HG02642 (cell line): ENCODE results near the gene LMOD1.

Experiments
- ATAC-seq: cut with Tn5 transposase; IDR thresholded peaks from one replicate; pipeline ENCODE4 v1.9.1; 2021; ENCODE audit warnings: mild to moderate bottlenecking; ENCODE audit not compliant: unreplicated experiment, poor library complexity

Gene LMOD1

DNA sequence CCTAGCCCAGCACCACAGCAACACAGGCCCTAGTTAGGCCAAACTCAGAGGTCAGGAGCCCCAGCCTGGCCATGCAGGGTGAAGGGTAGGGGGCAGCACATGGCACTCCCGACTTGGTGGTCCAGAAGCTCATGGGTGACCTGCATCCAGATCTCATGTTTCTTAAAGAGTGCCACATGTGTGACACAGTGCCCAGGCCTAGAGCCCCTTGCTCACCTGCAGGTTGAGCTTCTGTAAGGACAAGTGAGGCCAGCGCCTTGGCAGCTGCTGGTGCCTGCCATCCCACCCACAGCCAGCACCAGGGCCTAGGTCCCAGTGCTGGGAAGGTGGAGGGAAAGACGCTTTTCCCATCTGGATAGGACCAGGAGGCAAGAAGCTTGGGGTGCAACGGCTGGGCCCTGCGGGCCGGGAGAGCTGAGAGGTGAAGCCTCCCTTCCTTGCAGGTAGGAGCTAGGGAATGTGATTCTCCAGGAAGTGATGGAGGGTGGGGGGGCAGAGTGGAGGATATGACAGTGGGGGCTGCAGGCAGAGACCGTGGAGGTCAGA, 51.2 kb downstream of the LMOD1 start:
- ATAC-seq = no peak

DNA sequence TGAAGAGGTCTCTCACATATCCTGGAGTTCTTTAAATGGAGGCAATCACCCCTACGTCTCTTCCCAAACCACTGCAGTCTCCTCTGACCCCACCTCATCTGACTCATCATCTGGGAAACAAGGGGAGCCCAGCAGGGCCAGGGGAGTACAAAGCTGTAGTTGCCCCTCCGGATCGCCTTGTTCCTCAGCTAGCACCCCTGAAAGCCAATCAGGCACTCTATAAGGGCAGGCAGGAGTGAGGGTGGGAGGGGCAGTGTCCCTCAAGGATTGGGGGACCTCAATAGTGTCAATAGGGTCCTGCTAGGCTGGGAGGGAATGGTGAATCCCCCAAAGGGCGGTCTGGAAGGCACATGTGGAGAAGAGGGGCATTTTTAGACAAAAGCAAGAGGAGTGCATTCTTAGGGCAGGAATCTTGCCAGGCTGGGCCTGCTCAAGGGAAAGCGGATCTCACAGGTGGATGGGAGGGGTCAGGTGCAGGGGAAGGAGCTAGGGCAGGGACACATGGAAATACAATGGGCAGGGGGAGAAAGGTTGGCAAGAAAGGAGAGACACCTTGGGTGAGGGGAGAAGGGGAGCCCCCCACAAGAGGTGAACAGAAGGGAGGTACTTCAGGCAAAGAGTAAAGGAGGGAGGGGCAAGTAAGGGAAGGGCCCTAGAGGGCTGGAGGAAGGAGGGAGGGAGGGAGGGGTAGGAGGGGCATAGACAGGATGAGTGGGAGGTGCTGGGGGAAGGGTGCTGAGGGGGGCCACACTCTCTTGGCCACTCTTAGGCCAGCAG, 51.8 kb downstream of the LMOD1 start:
- ATAC-seq = no peak

DNA sequence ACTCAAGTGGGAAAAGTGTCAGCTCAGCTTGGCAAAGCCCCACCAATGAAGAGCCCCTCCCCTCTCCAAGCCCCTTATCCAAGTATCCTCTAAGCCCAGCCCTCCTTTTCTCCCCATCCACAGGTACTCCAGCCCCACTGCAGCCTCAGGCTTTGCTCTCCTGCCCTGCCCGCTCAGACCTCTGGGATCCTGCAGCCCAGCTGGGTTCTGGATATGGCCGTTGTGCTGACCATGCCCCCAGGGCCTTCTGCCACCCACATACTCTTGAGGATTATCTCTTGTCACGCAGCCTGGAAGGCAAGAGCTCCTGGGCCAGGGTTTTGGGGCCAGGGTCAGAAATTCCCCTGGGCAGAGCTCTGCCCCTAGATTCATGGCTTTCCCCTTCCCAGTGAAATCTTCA, 52.9 kb downstream of the LMOD1 start:
- no peak for ATAC-seq

DNA sequence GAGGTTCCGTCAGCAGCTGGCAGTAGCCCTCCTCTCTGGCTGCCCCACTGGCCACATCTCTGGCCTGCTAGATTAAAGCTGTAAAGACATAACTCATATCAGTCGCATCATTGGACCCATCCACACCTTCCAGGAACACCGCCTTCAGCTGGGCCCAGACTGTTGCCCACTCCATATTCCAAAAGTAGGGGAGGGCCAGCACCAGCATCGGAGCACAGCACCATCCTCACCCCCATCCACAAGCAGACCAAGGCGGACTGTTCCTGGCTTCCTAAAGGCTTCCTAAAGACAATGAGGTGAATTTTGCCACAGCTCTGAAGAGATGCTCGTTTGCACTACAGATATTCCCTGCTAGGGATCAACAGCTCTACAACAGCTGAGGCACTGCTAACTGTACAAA, 54.1 kb downstream of the LMOD1 start:
- ATAC-seq = no peak

- ATAC-seq = no peak
These were observed 54.8 kb downstream of the LMOD1 start for GRCh38 chr1:201891451-201892045.

DNA sequence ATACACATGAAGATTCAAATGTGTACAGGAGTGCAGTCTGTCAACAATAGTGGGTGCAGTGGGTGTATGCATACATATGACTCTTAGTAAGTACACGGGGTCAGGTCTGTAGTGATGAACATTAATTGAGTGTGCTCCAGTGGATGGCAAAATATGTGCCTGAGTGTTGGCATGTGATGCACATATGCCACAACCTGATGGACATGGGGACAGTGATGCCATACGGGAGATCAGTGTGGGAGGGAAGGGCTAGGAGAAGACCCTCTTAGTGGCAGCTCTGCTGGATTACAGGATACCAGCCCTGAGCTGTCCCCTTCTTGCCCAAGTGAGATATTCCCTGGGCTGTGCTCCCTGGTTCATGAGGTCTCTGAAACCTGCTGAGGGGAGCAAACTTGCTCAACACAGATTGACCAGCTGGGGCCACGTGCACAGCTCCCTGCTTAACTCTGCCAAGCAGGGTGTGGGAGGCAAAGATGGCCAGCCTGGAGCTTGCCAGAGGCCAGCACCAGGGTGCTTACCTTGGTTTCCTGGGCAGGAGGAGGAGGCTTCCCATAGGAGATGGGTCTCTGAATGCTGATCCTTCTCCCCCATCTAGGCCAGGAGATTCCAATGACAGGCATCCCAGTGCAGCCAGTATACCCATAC, 55.4 kb downstream of the LMOD1 start:
- ATAC-seq = no peak

GRCh38 chr1:201890223-201890622, 56.1 kb downstream of the LMOD1 start:
- no peak for ATAC-seq

- ATAC-seq = no peak
These were observed 57.0 kb downstream of the LMOD1 start for GRCh38 chr1:201889090-201889968.

GRCh38 chr1:201888282-201889089, 57.9 kb downstream of the LMOD1 start, which contains the start of gene SHISA4:
TSS of gene SHISA4 (plus strand) at chr1:201888898. CDS start at chr1:201888995, 97 bp downstream.
- no peak for ATAC-seq

DNA sequence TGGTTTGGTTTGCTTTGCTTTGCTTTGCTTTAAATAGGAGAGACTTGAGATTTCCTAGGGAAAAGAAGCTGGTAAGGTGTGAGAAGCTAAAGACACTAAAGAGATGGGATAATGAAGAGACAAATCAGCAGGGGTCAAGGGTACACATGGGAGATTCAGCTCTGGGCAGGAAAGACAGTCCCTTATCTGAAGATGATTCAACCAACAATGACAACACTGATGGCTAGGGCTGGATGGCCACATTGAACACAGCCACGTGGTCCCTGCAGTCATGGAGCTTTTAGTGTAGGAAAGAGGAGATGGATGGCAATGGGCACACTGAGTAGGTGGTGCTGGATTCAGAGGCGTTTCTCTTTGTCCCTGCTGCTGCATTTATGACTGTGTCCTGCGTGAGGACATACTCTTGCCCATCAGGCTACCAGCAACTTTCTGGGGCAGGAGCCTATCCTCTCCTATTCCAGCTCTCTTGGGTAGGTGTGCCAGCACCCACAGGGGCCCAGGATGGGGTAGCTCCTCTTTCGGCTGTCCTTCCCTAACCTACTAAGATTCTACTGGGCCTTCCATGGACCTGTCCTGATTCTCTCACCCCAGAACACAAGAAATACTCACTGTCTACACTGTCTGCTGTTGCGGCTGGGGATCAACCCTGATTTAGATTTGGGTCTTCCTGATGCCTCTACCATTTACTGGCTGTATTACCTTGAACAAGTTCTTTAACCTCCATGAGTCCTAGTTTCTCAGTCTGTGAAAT, 59.1 kb downstream of the LMOD1 start:
- ATAC-seq = no peak

DNA sequence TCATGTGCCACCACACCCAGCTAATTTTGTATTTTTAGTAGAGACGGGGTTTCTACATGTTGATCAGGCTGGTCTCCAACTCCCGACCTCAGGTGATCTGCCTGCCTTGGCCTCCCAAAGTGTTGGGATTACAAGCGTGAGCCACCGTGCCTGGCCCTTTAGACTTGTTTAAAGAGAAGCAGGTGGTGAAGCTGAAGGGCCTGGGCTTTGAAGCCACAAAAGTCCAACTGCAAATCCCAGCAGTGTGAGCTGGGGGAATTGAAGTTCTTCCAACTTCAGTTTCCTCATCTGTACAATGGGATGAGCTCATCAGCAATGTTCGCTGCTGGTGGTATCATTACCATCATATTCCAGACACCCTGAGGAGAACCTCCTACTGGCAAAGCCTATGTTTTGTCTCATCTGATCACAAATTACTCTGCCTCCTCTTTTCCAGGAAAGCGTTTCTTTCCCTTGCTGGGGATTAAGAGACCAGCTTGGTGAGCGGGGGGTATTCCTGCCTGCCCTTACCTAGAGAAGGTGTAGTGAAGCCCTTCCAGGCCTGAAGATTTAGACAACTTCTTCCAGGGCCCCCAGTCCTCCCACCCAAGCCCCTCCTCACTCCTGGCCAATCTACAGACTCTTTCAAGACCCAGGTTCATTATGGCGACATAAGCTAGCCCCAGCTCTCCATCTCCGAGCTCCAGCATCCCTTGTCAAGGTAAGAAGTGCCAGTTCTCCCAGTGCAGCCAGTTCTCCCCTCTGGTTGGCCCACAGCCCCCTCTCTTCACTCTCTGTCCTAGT, 60.1 kb downstream of the LMOD1 start:
- no peak for ATAC-seq

DNA sequence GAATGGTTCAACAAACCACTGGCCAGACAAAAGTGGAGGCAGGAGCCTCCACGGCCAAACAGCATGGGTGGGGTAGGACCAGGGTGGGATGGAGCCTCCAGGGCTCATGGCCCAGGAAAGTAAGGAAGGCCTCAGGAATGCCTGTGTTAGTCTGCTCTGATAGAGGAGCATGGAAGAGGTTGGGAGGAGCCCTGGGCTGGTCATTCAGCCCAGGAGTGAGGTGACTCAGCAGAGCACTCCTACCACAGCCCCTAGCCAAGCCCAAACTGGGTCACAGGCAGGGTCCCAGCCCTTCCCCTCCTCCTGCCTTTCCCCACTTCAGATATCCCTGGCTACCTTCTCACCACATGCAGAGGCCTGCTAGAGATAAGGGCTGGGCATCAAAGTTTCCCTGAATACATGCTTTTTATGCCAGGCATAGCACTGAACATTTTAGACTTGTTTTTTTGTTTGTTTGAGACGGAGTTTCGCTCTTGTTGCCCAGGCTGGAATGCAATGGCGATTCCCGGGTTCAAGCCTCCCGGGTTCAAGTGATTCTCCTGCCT, 60.7 kb downstream of the LMOD1 start:
- no peak for ATAC-seq

DNA sequence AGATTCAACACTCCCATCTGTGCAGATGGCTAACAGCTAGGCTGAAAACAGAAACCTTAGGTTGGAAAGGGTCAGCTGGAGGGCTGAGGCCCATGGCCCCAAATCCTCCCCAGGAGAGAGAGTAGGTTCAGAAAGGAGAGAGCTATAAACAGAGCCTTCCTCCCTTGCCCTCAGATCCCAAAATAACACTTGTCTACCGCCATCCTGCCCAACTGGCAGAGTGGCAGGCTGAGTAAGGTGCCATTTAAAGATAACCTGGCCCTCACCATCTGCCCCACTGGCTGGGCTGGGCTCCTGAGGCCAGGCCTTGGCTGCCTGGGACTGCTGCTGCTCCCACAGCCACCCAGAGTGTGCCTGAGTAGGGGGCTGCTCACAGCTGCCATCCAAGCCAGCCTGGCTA, 61.9 kb downstream of the LMOD1 start:
- no peak for ATAC-seq

GRCh38 chr1:201883786-201884185, 62.6 kb downstream of the LMOD1 start:
- ATAC-seq = no peak

GRCh38 chr1:201883266-201883665, 63.1 kb downstream of the LMOD1 start:
- ATAC-seq = no peak

- no peak for ATAC-seq
These were observed 63.6 kb downstream of the LMOD1 start for GRCh38 chr1:201882665-201883132.

DNA sequence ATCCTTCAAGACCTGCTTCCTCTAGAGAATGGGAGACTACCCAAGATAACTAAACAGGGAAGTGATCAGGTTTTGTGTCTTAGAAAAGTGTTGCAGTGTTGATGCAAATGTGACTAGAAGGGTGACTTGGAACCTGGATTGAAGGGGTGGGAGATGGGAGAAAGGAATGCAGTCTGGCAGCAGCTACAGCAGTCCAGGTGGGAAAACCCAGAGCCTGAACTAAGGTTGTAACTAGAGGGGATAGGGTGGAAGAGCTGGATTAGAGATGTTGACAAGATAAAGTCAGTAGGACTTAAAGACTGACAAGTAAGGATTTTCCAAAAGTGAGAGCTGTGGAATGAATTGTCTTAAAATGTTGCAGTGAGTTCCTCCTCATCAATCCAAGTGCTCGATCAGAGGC, 64.7 kb downstream of the LMOD1 start:
- no peak for ATAC-seq
